Right forelimb (tissue), 1 donor: Measurements from ENCODE around the gene CNFN.
A peak's percentile ranks its signal among the peaks of the same experiment; 100 is the strongest.

Experiments
- DNase-seq: peaks from one replicate; pipeline ENCODE4 v3.0.0-alpha.2; 2018

The CNFN gene, protein sequence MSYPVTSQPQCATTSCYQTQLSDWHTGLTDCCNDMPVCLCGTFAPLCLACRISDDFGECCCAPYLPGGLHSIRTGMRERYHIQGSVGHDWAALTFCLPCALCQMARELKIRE

DNA sequence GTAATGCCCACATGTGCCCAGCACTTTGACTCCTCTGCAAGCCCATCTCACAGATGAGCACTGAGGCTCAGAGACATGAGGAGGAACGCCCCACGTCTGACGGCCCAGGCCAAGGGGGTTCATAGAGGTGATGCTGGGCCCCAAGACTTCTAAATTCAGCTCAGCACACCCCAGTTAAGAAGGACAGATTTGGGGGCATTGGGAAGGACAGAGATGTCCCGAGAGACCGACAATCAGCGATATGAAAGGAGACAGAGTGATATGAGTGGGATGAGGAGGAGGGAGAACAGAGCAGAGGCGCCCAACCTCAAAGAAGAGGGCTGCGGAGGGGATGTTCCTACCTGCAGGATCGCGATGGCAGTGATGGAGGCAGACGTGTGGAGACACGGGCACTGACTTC is at the start of gene CNFN:
Gene CNFN (minus strand): TSS at position 399 of the 400 bp plus-strand sequence. CDS start 1,260 bp downstream, outside the sequence.
- no peak for DNase-seq

DNA sequence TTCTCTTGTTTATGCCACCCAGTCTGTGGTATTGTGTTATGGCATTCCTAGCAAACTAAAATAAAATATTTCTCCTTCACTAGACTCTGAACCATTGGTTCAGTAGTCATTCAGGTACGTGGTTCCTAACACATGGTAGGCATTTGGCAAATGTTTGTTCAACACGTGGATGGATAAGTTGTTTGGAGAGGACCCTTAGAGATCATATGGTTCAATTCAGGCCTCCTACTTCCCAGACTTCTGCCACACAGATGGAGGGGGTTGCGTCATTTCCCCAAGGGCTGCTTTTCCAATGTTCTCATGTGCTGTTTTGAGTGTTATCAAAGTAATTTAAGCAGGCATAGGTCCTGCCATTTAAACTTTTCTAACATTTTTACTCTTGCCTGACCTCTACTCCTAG is 45.9 kb upstream of the CNFN start:
- no peak for DNase-seq

DNA sequence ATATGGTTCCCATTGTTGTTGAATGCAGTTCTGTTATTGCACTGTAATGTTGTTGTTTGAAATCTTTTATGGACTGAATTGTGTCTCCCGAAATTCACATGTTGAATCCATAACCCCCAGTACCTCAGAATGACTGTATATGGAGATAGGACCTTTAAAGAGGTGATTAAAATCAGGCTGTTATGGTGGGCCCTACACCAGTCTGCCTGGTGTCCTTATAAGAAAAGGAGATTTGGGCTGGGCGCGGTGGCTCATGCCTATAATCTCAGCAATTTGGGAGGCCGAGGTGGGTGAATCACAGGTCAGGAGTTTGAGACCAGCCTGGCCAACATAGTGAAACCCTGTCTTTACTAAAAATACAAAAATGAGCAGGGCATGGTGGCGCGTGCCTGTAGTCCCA is 45.2 kb upstream of the CNFN start:
- no peak for DNase-seq

DNA sequence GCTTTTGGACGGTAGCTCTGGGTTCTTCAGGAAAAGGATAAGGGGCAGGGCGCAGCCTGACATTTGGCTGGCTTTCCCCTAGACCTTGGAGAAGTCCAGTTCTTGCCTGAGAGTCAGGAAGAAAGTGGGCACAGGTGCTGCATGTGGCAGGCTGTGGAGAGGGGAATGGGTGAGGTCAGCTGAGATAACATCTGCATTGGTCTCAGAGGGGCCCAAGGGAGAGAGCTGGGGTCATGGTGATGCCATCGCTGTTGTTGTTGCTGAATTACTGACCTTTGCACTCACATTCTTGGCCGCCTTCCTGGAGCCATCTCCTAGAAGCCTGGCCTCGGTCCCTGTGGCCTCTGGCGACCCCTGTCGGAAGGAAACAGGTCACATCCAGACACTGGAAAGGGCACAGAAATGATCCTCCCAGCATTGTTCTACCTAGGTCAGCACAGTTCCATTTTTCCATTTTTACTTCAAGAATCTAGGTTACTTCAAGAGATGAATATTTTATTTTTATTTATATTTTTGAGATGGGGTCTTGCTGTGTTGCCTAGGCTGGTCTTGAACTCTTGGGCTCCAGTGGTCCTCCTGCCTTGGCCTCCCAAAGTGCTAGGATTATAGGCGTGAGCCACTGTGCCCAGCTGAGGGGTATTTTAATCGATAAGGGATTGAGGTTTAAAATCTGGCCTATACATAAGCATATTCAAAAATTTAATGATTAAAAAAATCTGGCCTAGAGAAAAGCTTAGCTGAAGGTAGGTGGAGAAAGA is 43.6 kb upstream of the CNFN start:
- DNase-seq: peak; percentile 58

DNA sequence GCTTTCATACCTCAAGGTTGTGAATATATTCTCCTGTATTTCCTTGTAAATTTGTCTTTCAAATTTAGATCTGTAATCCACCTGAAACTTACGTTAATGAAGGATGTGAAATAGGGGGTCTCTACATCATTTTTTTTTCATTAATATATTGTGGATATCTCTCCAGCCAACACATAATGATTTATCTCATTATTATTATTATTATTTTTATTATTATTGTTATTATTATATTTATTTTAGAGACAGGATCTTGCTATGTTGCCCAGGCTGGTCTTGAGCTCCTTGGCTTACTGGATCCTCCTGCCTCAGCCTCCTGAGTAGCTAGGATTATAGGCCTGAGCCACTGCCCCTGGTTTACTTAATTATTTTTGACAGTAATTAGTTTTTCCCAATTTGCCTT is 41.4 kb upstream of the CNFN start:
- no peak for DNase-seq

DNA sequence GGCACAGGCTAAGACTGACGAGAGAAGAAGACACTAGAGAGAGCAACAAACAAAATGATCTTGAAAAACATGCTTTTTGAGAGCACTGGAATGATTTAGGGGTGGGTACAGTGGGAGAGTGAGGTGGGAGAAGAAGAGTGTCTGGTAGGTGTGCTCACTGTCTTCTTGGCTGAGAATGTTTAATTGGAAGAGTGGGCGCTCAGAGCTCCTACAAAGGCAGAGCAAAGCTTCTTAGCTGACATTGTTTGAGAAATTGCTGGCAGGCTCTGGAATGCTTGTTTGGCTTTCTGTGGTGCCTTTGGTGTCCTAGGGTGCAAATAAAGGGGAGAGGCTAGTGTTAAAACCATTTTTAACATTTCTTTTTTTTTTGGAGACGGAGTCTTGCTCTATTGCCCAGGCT is 38.6 kb upstream of the CNFN start:
- DNase-seq: no peak

DNA sequence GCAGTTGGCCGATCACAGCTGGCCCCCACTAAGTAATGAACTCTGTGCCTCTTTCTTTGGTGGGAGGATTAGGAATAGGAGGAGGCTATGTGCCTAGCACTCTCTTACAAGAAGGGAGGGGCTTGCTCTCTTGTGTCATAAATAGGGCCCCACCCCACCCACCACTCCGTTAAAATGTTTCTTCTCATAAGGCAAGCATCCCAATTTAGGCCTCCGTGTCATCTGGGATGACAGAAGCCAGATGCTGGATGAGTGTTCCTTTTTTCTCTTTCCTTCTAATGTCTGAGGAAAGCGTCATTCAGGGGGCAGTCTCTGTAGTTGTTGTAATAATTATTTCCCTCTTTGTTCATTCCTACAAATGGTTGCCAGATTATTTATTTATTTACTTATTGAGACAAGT is 37.2 kb upstream of the CNFN start, which contains the start of gene LIPE:
Gene LIPE (minus strand): TSS at position 76 of the 400 bp plus-strand sequence. CDS start 239 bp downstream, outside the sequence.
- DNase-seq: no peak

DNA sequence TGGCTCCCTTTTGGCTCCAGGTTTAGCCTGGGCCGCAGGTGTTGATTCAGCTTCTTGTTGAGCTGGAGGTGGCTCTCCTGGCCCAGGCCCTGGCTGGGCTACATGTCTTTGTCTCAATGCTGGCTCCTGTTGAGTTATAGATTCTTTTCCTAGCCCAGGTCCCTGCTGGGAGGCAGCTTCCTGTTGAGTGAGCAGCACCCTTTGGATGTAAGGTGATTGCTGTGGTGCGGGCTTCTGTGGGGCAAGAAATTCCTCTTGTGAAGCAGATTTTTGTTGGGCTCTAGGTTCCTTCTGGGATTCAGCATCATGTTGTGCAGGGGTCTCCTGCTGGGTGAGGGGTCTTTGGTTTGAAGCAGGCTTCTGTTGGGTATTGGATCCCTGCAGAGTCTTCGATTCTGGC is 36.5 kb upstream of the CNFN start:
- DNase-seq: no peak

DNA sequence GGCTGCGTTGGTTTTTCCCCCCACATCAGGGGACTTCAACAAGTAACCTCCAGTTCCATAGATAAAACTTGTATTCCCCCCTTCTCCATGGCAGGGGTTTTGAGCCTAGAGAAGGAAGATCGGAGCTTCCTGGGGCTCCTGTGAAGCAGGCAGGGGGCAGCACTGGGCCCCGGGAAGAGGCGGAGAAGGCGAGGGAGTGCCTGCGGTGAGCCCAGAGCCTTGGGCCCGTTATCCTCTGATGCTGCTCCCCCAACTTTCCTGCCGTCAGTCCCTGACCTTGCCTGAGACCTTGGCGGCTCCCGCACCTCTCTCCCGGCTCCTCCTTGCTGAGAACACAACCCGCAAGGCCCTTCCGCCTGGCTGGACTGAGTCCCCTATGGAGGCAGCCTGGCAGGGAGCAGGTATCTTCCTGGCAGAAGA is 34.6 kb upstream of the CNFN start:
- no peak for DNase-seq

DNA sequence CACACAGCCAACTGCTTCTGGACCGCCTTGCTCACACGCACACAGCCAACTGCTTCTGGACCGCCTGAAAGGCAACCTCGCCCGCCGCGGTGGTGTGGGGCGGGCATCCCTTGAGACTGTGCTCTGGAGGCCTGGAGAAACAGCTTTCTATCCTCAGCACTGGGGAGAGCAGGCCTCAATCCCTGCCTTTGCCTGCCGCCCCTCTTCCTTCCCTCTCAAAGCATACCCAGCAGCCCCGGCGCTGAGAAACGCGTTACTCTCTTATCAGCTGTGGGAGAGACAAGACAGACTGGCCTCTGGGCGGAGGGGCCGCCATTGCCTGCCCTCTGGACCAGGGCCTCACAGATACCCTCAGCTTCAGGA is 34.2 kb upstream of the CNFN start:
- no peak for DNase-seq

DNA sequence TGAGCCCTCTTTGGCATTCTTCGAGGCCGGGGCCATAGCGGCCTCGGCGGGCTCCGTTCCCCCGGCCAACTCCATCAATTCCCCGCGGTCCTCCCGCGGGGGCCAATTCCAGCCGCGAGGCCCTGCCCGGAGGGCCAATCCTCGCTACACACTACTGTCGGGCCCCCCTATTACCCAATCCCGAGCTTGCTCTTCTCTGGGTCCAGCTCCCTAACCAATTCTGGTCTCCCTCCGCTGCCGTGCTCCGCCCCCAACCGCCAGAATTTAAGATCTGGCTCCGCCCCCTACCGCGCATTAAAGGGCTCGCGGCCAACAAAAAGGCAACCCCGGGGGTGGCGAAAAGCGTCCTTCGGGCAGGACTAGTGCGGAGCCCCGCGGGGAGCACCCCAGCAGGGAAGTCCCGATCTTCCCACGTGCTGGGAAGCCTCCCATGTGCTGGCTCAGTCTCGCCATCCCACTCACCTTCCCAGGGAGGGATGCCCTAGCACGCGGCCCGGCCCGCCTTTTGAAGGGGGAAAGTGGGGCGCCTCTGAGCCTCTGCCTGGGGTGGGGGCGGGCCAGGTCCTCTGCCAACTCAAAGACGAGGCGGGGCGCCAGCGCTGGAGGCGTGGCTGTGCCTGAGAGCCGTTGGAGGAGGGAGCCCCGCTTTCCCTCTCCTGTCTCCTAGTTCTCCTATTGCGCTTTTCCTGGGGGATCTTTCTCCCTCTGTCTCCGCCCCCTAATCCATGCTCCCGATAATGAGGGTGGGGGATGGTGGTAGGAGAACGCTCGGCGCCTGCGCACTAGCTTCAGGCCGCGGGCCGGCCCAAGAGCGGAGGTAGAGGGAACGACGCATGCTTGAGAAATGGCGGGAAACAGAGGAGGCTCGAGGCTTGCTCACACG is 33.6 kb upstream of the CNFN start:
- peak; percentile 89 for DNase-seq

DNA sequence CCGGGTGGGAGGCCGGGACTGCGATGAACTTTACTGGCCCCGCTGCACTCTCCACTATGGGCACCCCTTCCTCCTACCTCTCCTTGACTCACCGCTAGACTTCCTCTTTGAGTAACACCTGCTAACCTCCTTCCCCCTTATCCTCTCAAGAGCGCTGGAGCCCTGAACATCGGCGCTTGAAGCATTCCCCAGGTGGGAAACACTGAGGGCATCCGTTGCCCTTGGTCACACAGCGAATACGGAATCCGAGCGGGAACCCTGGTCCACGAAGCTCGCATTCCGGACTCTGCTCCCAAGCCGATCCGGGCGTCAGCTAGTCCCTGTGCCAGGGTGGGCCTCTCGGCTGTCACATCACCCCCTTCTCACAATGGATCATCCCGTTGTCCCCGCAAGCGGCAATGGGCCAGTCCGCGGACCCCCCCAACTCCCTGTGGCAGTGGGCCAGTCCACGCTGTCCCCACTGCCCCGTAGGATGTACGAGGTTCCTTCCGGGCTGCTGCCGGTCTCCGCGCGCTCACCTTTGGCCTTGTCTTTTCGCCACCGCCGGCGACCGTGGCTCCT is 32.9 kb upstream of the CNFN start:
- DNase-seq: peak; percentile 74

DNA sequence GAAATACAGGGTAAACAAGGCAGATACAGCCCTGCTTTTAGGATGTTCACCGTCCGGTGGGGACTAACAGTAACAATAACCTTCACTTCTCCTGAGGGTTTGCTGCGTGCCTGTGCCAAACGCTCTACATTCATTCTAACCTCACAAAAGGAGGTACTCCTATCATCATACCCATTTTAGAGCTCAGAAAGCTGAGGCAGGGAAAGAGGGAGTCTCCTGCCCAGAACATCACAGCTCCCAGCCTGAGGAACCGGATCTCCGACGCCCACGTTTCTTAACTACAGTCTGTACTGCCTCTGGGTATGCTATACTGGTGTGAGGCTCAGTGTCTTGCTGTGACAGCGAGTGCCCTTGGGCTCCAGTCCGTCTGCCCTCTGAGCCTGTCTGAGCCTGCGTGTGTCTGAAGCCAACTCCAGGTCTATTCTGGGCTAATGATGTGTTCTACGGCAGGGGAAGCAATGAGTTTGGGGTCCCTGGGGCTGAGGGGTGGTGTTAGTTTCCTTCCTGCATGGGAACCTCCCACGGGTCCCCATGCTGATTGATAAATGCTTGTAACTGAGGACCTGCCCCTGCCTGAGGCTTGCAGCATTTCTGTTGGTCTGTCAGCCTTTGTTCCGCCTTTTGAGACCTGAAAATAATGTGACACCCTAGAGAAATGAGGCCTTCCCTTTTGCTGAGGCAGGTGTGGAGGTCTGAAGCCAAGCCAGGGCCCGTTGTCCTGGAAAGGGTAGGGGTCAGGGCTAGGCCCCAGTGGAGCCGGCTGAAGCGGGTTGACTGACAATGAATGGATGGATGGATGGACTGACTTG is 32.2 kb upstream of the CNFN start:
- DNase-seq: no peak

DNA sequence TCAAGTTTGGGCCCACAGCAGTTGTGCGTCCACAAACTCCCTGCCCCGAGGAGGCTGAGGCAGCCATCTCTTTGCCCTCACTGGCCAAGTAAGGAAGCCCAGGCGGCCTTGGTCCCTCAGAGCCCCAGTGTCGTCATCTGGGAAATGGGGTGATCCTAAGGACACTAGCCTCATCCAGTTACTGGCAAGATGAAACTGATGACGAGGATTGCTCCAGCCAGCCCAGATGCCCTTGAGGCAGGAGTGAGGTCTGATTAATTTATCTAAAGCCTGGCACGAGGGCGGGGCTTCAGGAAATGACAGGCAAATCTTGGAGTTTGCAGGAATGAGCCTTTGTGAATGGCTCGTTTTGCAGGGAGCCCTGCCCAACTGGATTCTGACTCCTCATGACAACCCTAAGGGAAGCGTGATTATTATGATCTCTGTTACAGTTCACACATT is 31.5 kb upstream of the CNFN start:
- no peak for DNase-seq

DNA sequence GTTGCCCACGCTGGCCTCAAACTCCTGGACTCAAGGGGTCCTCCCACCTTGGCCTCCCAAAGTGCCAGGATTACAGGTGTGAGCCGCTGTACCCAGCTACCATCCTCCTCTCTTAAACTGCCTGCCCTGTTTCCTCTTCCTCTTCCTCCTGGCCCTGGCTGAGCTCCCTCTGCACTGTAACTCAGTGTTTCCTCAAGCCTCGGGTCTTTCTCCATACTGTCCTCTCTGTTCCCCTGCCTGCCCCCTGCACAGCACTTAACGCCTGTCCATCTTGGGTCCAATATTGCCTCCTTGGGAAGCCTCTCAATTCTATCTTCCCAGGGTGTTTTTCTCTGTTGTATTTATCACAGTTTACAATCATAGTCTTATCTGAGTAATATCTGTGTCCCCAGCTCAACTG is 31.0 kb upstream of the CNFN start:
- no peak for DNase-seq

DNA sequence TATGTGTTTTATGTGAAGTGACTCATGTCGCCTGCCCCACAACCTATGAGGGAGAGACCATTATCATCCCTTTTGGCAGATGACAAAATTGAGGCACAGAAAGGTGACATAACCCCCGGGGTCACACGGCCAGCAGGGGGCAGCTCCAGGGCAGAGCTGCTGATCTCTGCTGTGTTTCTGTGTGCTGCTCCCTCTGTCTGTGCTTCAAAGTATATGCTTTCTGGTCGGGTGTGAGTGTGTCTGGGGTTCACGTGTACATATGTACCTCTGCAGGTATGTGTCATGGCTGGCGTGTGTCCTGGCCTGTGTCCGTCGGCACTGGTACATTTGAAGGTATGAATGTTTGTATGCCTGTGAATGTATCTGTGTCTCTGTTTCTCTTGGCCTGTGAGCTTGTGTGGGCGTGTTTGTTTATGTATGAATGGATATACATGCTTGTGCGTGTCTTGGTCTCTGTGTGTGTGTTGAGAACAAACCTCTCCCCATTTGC is 30.0 kb upstream of the CNFN start:
- peak; percentile 29 for DNase-seq

DNA sequence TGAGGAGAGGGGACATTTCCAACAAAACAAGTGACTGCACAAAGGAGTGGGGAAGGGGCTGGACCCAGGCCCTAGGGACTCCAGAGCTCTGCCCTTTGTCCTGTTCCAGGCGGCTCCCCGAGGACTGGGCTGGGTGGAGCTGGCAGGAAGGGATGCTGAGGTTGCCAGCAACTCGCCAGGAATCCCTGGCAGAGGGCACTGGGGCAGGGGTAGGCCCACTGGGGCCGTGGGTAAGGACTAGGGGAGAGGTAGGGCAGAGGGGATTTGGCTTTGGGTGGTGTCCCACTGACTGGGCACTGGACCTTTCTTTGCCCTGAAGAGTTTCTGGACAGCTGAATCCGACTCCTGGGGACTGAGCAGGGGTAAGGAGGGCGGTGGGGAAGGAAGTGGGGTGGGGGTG is 29.2 kb upstream of the CNFN start:
- peak; percentile 39 for DNase-seq

DNA sequence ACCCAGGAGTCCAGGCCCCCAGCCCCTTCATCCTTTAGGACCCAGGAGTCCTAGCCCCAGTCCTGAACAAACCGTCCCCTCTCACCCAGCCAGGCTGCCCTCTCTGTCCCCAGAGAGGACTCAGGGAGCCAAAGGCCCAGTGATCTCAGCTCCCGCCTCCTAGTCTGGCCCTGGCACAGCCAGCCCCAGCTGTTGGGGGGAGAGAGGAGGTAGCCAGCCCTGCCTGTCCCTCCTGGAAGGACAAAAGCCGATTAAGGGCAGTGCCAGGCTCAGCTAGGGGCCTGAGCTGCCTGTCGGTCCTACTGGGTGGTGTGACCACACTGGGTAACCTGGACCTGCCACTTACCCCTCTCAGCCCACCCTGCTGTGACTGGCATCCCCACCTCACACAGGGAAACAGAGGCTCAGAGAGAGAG is 22.6 kb upstream of the CNFN start:
- DNase-seq: no peak

DNA sequence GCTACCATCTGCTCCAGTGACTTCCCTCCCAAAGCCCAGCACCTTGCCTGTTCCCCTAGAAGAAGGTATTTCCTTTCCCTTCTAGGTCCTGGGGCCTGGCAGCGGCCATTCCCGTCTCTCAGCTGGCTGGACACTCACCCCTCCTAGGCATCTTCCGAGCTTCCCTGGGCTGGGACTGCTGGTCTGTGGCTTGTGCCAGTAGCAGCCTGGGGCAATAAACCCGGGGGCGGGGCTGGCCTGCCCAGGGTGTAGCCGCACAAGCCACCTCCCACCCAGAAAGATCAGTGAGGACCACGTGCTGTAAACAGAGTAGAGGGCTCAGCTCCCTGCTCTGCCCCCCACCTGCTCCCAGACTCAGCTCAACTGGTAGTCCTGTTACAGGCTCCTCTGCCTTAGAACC is 22.1 kb upstream of the CNFN start:
- DNase-seq: no peak

DNA sequence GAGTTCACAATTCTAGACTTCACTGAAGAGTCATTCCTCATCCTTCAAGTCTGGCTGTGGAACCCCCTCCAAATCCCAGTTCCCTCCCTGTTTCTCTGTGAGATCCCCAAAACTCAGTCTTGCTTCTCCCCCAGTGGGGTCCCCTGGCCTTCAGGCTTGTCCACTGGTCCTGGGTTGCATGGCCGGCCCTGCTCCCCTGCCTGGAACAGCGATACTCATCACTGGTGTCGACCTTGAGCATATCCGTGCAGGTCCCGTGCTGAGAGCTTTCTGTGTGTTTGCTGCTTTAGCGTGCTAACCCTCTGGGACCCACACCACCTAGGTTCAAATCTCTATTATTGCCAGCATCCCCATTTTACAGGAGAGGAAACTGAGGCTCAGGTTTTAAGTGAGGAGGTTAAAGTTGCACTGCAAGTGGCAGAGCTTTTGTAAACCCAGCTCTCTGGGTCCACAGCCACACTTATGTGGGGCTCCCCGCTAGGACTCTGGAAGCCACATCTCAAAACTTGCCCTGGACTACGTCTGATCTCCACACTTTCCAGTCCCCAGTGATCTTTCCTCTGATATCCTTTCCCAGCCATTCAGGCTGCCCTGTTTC is 21.6 kb upstream of the CNFN start:
- DNase-seq: peak; percentile 18

DNA sequence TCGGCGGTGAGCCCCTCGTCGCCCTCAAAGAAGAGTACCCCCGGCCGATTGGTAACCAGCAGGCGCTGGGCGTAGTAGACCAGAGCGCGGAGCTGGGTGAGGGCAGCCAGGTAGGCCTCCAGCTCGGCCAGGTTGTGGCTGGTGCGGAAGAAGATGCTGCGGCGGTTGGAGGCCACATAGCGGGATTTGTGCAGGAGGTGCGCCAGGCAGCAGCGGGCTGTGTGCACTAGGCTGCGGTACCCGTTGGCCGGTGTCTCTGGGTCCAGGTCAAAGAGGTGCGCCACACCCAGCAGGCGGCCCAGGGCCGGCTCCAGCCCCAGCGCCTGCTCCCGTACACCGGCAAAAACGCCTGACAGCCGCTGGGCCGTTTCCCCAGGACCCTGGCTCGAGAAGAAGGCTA is 20.3 kb upstream of the CNFN start:
- no peak for DNase-seq

DNA sequence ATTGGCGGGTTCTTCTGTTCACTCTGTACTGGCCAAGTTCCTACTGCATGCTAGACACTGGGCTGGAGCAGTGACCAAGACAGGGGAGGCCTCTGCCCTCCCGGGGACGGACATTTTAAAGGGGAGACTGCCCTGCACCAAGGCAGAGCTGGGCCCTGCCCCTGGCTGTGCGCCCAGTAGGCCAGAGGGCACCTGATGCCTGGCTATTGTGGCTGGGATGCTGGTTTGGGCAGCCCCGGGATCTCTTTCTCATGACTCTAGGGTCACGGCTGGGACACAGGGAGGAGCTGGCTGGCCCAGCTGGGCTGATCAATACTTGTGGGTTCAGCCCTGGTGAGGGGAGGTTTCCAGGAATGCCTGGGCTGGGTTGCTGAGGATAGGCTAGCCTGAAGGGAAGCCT is 19.4 kb upstream of the CNFN start:
- DNase-seq: no peak
